Measurements from ENCODE around the gene ZBTB8A.

DNA sequence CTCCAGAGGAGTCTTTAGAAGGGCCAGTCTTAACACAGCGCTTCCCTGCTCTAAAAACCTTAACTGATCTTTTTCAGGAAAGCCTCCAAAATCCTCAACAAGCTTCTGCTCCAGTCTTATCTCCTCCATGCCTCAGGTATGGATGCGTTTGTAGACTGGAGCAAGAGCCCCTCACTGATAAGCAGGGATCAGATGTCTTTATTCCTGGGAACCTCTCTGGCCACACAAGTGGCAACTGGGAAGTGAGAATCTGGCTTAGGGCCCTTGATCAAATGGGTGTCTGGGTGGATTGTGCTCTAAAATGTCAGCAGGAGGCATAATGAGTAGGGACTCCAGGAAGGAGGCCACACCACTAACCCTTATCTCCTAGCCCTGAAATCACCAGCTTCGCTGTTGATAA, 1.4 kb downstream of the ZBTB8A start:
- TF ChIP-seq CTCF (IDR thresholded peaks at IDR 0.05) (no peak), EP300 (IDR thresholded peaks at IDR 0.05) (no peak), POLR2A (IDR thresholded peaks at IDR 0.05) (no peak), POLR2AphosphoS5 (IDR thresholded peaks at IDR 0.05) (no peak)
